Right lobe of liver (tissue), 4 donors: ENCODE results near the gene ELMOD3.
"Not testable (repeated sequence)": the region's sequence is repeated elsewhere in the genome, so short reads cannot be mapped to it uniquely, and the experiment has no call there.

ENCODE experiments used
- CTCF ChIP-seq, 4 donors: fragments of 200-600 bp in 3 of 4; fragments of 450-650 bp in 1 of 4; IDR thresholded peaks; one replicate each; pipeline versions ENCODE4 v1.5.1 to v1.8.0; 2016 to 2022; ENCODE audit warnings: antibody characterized with exemption in 4 of 4, mild to moderate bottlenecking in 2 of 4
- POLR2A ChIP-seq: fragments of 450-650 bp; IDR thresholded peaks from one replicate; pipeline ENCODE4 v1.6.1; 2017; ENCODE audit warnings: antibody characterized with exemption, mild to moderate bottlenecking
- donor health status: DM: no; HTN: no; CAD: no.
- donor health status: DM: no; HTN: no; CAD: no.
- donor health status: DM: no; HTN: yes; CAD: no.

- TF ChIP-seq POLR2A; CTCF (IDR thresholded peaks at IDR 0.05): not testable (repeated sequence)
Observed at GRCh38 chr2:85333877-85334276, 20.7 kb upstream of the ELMOD3 start.
